Adrenal gland (tissue), 12 donors: ENCODE data around the gene CYFIP1. TPM values are rescaled to one million over a fixed set of nuclear protein-coding genes. Genes with fewer than 3 reads are reported as not detected.
"Not testable (repeated sequence)": the region's sequence is repeated elsewhere in the genome, so short reads cannot be mapped to it uniquely, and the experiment has no call there.

Experiments used
- DNase-seq, 7 donors: peaks; one replicate each; pipeline ENCODE4 v3.0.0-alpha.2; 2019 to 2020
- H3K27ac ChIP-seq, 5 donors: fragments of 200-600 bp; sonication (generic) in 4 of 5; 1 replicate in 3 of 5; 2 replicates in 2 of 5; pipeline versions ENCODE4 v1.5.1 to v1.8.0; 2016 to 2020; ENCODE audit warnings: mild to moderate bottlenecking in 1 of 5
- H3K27me3 ChIP-seq: fragments of 200-600 bp; 2 replicates; pipeline ENCODE4 v1.8.0; 2021
- H3K36me3 ChIP-seq, 2 donors: fragments of 200-600 bp; replicated peaks in 1 of 2; 1 replicate in 1 of 2; 2 replicates in 1 of 2; pipeline versions ENCODE4 v1.5.1 to v1.8.0; 2018 to 2022
- H3K4me1 ChIP-seq, 2 donors: fragments of 200-600 bp; replicated peaks in 1 of 2; 1 replicate in 1 of 2; 2 replicates in 1 of 2; pipeline versions ENCODE4 v1.5.1 to v1.8.0; 2018 to 2021
- H3K4me3 ChIP-seq, 4 donors: fragments of 200-600 bp; sonication (generic) in 3 of 4; one replicate each; pipeline ENCODE4 v1.5.1; 2016 to 2018
- H3K9me3 ChIP-seq, 3 donors: fragments of 200-600 bp; sonication (generic) in 1 of 3; replicated peaks in 1 of 3; 1 replicate in 2 of 3; 2 replicates in 1 of 3; pipeline versions ENCODE4 v1.5.1 to v1.8.0; 2016 to 2021
- POLR2A ChIP-seq, 2 donors: fragments of 450-650 bp; IDR thresholded peaks; one replicate each; pipeline ENCODE4 v1.6.1; 2017; ENCODE audit warnings: antibody characterized with exemption in 2 of 2, mild to moderate bottlenecking in 2 of 2, moderate library complexity in 1 of 2
- WGBS, 4 donors: extraction: QIAGEN DNeasy Blood & Tissue Kit in 2 of 4; methylation state at CpG; one replicate each; pipeline versions ENCODE4 v1.1.5 to v1.1.7; 2013 to 2017; 5-methylcytosine and 5-hydroxymethylcytosine counted together
- intact Hi-C, 2 donors: fragments of 100-400 bp; cut with DNase I; formaldehyde crosslinking; loops; one replicate each; pipeline versions ENCODE4 v1.14.1 to v1.15.0; 2022 to 2023
- polyA plus RNA-seq, 3 donors: library from polyadenylated mRNA; stranded (reverse); fragments of 200-250 nt in 2 of 3; fragments of 350-450 nt in 1 of 3; fragmentation: Illumina TruSeq in 1 of 3; extraction: RNeasy Lipid Tissue Mini Kit (QIAGEN cat#74804) in 1 of 3; gene quantifications; one replicate each; pipeline ENCODE4 v1.2.3, GENCODE V29; 2013 to 2014
- total RNA-seq, 9 donors: library from RNA; depleted of rRNA in 4 of 9; stranded (reverse); fragments of >200 nt in 4 of 9; fragments of 120-200 nt in 1 of 9; fragmentation: NEBNext Ultra II Directional in 1 of 9; extraction: Animal tissue kit (Norgen Biotek cat#: 25700) in 1 of 9; gene quantifications; one replicate each; pipeline versions ENCODE4 v1.1.0 to v1.2.4, GENCODE V29; 2013 to 2023
- TF ChIP-seq, protein P1 (sequence below), 6 experiments: fragments of 450-650 bp in 4 of 6; fragments of 200-600 bp in 2 of 6; sonication (generic) in 1 of 6; IDR thresholded peaks; 1 replicate in 5 of 6; 2 replicates in 1 of 6; pipeline versions ENCODE4 v1.5.1 to v1.8.0; 2016 to 2021; ENCODE audit warnings: antibody characterized with exemption in 6 of 6, mild to moderate bottlenecking in 2 of 6, moderate library complexity in 1 of 6
- donor health status: healthy with polysubstance abuse.
- donor health status: Bipolar disorder and iron deficiency.
- donor health status: DM: yes; HTN: yes; CAD: no.
- donor health status: DM: no; HTN: no; CAD: no.
- donor health status: DM: no; HTN: no; CAD: no.
- donor health status: DM: yes; HTN: yes; CAD: no.

CYFIP1 gene
- total and polyA plus RNA-seq, 12 donors = 21.2 to 124 (median 85.0) TPM

- no peak for DNase-seq
- no peak for TF ChIP-seq POLR2A (IDR thresholded peaks at IDR 0.05)
- TF ChIP-seq, protein P1, sequence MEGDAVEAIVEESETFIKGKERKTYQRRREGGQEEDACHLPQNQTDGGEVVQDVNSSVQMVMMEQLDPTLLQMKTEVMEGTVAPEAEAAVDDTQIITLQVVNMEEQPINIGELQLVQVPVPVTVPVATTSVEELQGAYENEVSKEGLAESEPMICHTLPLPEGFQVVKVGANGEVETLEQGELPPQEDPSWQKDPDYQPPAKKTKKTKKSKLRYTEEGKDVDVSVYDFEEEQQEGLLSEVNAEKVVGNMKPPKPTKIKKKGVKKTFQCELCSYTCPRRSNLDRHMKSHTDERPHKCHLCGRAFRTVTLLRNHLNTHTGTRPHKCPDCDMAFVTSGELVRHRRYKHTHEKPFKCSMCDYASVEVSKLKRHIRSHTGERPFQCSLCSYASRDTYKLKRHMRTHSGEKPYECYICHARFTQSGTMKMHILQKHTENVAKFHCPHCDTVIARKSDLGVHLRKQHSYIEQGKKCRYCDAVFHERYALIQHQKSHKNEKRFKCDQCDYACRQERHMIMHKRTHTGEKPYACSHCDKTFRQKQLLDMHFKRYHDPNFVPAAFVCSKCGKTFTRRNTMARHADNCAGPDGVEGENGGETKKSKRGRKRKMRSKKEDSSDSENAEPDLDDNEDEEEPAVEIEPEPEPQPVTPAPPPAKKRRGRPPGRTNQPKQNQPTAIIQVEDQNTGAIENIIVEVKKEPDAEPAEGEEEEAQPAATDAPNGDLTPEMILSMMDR (IDR thresholded peaks at IDR 0.05) = no peak
- Histone ChIP-seq H3K9me3 (no peaks in the 10 kb centered on the region), H3K4me1 (no peaks in the 10 kb centered on the region), H3K27ac (no peak overlapping the region), H3K4me3 (no peak overlapping the region), H3K27me3 (no peaks in the 10 kb centered on the region), H3K36me3 (peaks cover 0 to 68% of the 10 kb centered on the region in 2 donors)
- intact Hi-C loops = no loop called here
- 80 to 98% (median 93%) methylated on average over 1 to 3 of the region's 3 CpGs for WGBS, 4 donors
Measured at GRCh38 chr15:23014394-23015000, 34.3 kb upstream of the CYFIP1 start.

DNA sequence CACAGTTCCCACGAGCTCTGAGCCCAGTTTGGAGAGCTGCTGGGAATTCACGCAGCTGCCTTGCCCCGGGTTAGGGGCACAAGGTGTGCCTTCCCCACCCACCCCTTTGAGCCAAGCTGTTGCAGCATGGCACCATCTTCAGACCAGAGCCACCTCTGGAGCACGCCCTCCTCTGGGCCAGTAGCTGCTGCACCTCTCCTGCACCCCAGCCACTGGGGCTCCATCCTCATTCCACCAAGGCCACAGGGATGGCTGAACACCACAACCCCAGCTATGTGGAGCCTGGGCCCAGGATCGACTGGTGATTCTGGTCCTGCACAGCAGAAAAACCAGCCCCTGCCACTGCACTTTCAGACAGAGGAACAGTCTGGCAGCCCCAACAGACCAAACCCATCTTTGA lies 33.5 kb upstream of the CYFIP1 start:
- 72 to 99% (median 94%) methylated on average over 4 to 5 of the region's 5 CpGs for WGBS, 4 donors
- H3K4me3 ChIP-seq = no peak overlapping the region
- no peak for DNase-seq
- intact Hi-C loops = no loop called here
- H3K4me1 ChIP-seq = no peaks in the 10 kb centered on the region
- no peak overlapping the region for H3K27ac ChIP-seq
- H3K27me3 ChIP-seq = no peaks in the 10 kb centered on the region
- no peaks in the 10 kb centered on the region for H3K9me3 ChIP-seq
- peaks cover 0 to 67% of the 10 kb centered on the region in 2 donors for H3K36me3 ChIP-seq
- TF ChIP-seq, protein P1 (IDR thresholded peaks at IDR 0.05) = no peak
- no peak for TF ChIP-seq POLR2A (IDR thresholded peaks at IDR 0.05)

DNA sequence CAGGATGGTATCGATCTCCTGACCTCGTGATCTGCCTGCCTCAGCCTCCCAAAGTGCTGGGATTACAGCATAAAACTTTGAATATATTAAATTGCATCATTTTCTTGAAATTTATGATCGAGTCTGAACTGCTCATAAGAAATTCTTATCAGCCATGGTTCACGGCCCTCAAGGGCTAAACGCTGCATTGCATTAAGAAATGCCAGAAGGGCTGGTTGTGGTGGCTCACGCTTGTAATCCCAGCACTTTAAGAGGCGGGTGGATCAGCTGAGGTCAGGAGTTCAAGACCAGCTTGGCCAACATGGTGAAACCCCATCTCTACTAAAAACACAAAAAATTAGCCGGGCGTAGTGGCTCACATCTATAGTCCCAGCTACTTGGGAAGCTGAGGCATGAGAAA lies 32.4 kb upstream of the CYFIP1 start:
- 93 to 97% (median 96%) methylated on average over 9 of the region's 9 CpGs for WGBS, 4 donors
- H3K4me3 ChIP-seq, H3K9me3 ChIP-seq, H3K27ac ChIP-seq, DNase-seq, H3K4me1 ChIP-seq, H3K27me3 ChIP-seq, intact Hi-C loops: not testable (repeated sequence)
- peaks cover 0 to 69% of the 10 kb centered on the region in 2 donors for H3K36me3 ChIP-seq

- H3K36me3 ChIP-seq = peaks cover 0 to 79% of the 10 kb centered on the region in 2 donors
- H3K4me1 ChIP-seq = no peaks in the 10 kb centered on the region
- 96 to 99% (median 98%) methylated on average over 5 of the region's 5 CpGs for WGBS, 4 donors
- no peak overlapping the region for H3K4me3 ChIP-seq
- no peak overlapping the region for H3K27ac ChIP-seq
- no peak for TF ChIP-seq POLR2A (IDR thresholded peaks at IDR 0.05)
- TF ChIP-seq, protein P1 (IDR thresholded peaks at IDR 0.05) = no peak
- DNase-seq = no peak
- intact Hi-C loops = no loop called here
- H3K9me3 ChIP-seq = no peaks in the 10 kb centered on the region
- H3K27me3 ChIP-seq = no peaks in the 10 kb centered on the region
Measured at GRCh38 chr15:23003736-23004135, 23.6 kb upstream of the CYFIP1 start.

GRCh38 chr15:23002920-23003319 lies 22.8 kb upstream of the CYFIP1 start:
- Histone ChIP-seq H3K4me1 (no peaks in the 10 kb centered on the region), H3K27me3 (no peaks in the 10 kb centered on the region), H3K9me3 (no peaks in the 10 kb centered on the region), H3K36me3 (peaks cover 0 to 76% of the 10 kb centered on the region in 2 donors), H3K4me3 (no peak overlapping the region), H3K27ac (no peak overlapping the region)
- DNase-seq = no peak
- WGBS, 4 donors = 91 to 96% (median 95%) methylated on average over 2 of the region's 2 CpGs
- intact Hi-C loops = no loop called here
- TF ChIP-seq, protein P1 (IDR thresholded peaks at IDR 0.05) = no peak
- TF ChIP-seq POLR2A (IDR thresholded peaks at IDR 0.05) = no peak
